GM21381 (cell line): Measurements from ENCODE around the gene DERA.
"Not testable (repeated sequence)": the region's sequence is repeated elsewhere in the genome, so short reads cannot be mapped to it uniquely, and the experiment has no call there.

ENCODE experiments used
- ATAC-seq: cut with Tn5 transposase; IDR thresholded peaks from one replicate; pipeline ENCODE4 v1.9.1; 2021; ENCODE audit warnings: mild to moderate bottlenecking, moderate library complexity; ENCODE audit not compliant: unreplicated experiment

The DERA gene

DNA sequence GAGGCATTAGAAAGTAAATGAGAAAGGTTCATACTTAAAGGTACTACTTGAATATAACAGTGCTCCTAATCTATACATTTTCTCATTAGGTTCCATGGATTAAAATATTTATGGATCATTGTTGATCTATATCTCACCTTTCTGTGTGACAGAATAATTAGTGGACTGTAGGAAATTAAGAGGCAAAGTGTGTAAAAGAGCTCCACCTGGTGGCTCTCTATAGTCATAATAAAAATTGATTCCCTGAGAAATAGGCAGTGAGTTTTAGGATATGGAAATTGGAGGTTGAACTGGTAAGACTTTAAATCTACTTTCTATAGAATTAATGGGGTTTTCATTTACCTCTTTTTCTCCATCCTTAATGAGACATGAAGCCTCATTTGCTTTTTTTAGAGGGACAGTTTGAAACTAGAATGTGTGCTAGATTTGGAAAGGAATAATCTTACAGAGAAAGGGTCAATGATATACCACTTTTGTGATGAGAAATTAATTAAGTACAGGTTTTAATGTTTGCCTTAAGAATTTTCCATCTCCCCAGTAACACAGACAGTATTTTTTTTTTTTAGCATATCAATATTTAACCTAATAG, 11.8 kb upstream of the DERA start:
- ATAC-seq, result no peak

- no peak for ATAC-seq
These were observed 6.7 kb upstream of the DERA start for GRCh38 chr12:15904378-15904920.

- ATAC-seq, result no peak
These were observed 666 bp upstream of the DERA start for GRCh38 chr12:15910468-15910863.

GRCh38 chr12:15911931-15912330, 799 bp downstream of the DERA start:
- not testable (repeated sequence) for ATAC-seq

GRCh38 chr12:15914131-15914530, 3.0 kb downstream of the DERA start:
- not testable (repeated sequence) for ATAC-seq

- ATAC-seq, result no peak
These were observed 6.9 kb downstream of the DERA start for GRCh38 chr12:15918066-15918465.

DNA sequence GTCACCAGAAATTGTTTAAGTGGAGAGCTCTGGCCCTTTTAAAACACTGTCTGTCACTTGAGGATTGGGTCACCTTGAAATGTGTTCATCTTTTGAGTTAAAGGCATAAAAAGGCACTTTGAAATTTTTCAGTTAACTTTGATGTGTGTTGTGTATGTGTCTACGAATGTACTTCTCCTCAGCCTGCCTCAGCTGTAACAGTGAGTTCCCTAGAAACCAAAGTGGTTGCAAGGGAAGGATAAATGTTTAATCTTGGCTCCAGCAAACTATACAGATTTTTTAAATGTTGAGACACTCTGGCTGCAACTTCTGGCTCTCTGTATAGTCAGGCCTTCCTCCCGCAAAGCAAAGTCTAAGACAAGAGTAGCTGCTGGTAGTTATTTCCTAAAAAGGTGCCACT, 8.3 kb downstream of the DERA start:
- no peak for ATAC-seq

GRCh38 chr12:15924956-15925355, 13.8 kb downstream of the DERA start:
- ATAC-seq, result no peak

DNA sequence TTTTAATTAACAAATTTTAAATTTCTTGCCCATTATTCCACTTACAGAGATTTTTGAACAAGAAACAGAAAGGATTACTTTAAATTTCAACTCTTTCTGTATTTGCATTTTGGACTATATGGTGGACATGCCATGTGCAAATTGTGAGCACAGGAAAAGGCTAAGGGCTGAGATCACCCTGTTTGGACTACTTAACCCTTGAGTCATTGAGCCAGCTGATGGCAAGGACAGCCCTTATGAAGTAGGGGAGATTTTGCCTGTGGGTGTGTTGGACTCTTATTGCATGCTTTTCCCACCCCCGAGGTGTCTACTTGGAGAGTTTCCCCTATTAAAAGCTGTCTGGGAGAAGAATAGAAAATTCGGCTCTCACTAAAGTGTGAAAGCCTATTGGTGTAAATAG, 17.2 kb downstream of the DERA start:
- no peak for ATAC-seq

DNA sequence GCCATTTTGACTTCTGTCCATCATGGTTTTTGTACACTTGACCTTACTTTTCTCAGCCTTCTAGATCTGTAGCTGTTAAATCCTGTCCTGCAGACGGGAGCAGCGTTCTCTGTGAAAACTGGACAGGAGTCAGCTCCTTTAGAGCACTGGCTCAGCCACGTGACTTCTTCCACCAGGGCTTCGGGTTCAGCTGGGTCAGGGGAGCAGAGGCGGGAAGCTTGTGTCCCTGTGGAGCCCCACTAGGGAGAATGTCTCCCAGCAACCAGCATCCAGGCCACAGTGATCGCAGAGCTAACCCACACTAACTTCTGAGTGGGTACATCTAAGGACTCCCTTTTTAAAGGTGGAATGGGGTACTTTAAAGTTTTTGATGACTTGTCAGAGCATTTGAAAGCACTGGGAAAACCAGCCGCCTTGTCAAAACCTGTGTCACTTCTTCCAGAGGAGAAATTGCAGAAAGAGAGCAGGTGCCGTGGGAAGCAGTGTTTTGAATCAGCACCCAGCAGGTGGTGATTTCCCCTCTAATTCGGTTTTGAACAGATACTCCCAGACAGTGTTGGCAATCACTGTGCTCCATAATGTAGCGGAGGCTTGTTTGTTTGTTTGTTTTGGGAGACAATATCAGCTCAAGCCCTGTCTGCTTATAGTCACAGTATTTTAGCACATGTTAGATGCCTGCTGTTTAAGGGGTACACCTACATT, 17.9 kb downstream of the DERA start:
- ATAC-seq, result no peak

DNA sequence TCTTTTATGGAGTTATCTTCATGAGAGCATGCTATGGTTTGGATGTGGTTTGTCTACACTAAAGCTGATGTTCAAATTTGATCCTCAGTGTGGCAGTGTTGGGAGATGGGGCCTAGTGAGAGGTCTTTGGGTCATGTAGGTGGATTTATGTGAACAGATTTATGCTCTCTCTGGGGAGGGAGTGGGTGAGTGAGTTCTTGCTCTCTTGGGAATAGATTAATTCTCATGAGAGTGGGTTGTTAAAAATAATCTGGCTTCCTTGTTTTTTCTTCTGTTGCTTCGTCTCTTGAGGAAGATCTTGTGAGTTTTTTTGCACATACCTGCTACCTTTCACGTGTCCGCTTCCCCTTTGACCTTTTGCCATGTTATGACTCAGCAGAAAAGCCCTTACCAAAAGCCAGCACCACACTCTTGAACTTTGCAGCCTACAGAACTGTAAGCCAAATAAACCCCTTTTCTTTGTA, 20.5 kb downstream of the DERA start:
- ATAC-seq, result peak; percentile 53

GRCh38 chr12:15932327-15932726, 21.2 kb downstream of the DERA start:
- no peak for ATAC-seq

GRCh38 chr12:15932971-15933370, 21.8 kb downstream of the DERA start:
- no peak for ATAC-seq

GRCh38 chr12:15933751-15934150, 22.6 kb downstream of the DERA start:
- no peak for ATAC-seq

GRCh38 chr12:15936751-15937150, 25.6 kb downstream of the DERA start:
- no peak for ATAC-seq

GRCh38 chr12:15937902-15938301, 26.8 kb downstream of the DERA start:
- no peak for ATAC-seq

DNA sequence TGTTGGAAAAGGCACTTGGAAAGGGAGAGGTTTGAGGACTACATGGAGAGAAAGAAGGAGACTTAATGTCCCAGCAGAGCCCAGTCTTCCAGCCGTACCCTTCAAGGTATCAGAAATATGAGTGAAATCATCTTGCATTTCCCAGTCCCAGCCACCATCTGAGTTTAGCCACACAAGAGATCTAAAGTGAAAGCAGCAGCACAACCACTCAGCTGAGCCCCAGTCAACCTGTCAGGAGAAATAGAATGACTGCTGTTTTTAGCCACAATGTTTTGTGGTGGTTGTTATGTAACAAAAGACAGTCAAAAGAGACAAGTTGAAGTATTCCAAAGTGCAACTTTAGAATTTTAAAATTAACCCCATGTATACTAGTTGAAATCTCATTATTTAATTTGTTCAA, 28.0 kb downstream of the DERA start:
- ATAC-seq, result no peak

DNA sequence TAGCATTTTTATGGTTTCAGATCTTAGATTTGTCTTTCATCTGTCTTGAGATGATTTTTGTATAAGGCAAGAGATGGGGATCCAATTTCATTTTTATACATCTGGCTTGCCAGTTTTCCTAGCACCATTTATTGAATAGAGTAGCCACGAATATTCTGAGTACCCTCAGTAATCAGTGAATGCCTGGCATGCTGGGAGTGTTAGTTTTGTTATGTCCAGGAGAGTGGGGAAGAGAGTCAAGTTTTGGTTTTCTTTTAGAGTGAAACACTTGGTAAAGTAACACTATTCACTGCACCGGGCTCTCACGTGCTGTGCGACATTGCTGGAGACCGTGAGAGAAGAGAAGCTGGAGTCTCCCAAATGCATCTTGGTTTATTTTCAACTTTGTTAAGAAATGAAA, 31.3 kb downstream of the DERA start:
- no peak for ATAC-seq

GRCh38 chr12:15943519-15943918, 32.4 kb downstream of the DERA start:
- ATAC-seq, result not testable (repeated sequence)

GRCh38 chr12:15948461-15948860, 37.3 kb downstream of the DERA start:
- ATAC-seq, result not testable (repeated sequence)

DNA sequence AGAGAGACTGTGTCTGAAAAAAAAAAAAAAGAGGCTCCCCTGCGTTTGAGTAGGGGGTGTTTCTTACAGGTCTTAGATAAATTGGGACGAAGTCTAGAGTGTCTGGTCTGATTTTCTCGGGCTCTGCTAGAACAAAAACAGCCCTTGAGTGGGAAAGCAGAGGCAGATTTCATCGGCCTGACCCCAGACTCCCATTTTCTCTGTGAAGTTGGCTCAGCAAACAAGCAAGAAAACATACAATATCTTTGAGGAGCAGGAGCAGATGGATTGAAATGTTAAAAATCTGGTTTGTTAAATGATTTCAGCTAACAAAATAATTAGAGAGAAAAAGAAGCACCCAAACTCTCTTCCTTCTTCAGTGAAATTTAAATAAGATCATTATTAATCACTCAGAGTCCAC, 44.1 kb downstream of the DERA start:
- no peak for ATAC-seq

- no peak for ATAC-seq
These were observed 44.9 kb downstream of the DERA start for GRCh38 chr12:15956010-15956409.
